Measurements from ENCODE around the gene IL22RA2.
A peak's percentile ranks its signal among the peaks of the same experiment; 100 is the strongest.
"Not testable (repeated sequence)": the region's sequence is repeated elsewhere in the genome, so short reads cannot be mapped to it uniquely, and the experiment has no call there.

The IL22RA2 gene

GRCh38 chr6:137119196-137120104 lies 54.0 kb downstream of the IL22RA2 start:
- no peak for DNase-seq

GRCh38 chr6:137117581-137117980 lies 55.9 kb downstream of the IL22RA2 start:
- no peak for DNase-seq

- no peak for DNase-seq
Observed at GRCh38 chr6:137116807-137117206, 56.6 kb downstream of the IL22RA2 start.

GRCh38 chr6:137115658-137116057 lies 57.8 kb downstream of the IL22RA2 start:
- no peak for DNase-seq

GRCh38 chr6:137112067-137112355 lies 61.4 kb downstream of the IL22RA2 start:
- DNase-seq, result no peak

- no peak for DNase-seq
Observed at GRCh38 chr6:137111296-137112066, 62.0 kb downstream of the IL22RA2 start.

GRCh38 chr6:137107767-137108105 lies 65.7 kb downstream of the IL22RA2 start:
- no peak for DNase-seq

GRCh38 chr6:137107047-137107766 lies 66.2 kb downstream of the IL22RA2 start:
- DNase-seq, result not testable (repeated sequence)

GRCh38 chr6:137106183-137106582 lies 67.3 kb downstream of the IL22RA2 start:
- DNase-seq, result no peak

GRCh38 chr6:137105375-137105774 lies 68.1 kb downstream of the IL22RA2 start:
- no peak for DNase-seq

GRCh38 chr6:137104926-137105325 lies 68.5 kb downstream of the IL22RA2 start:
- no peak for DNase-seq

- DNase-seq, result no peak
Observed at GRCh38 chr6:137102851-137103492, 70.5 kb downstream of the IL22RA2 start.

- DNase-seq, result no peak
Observed at GRCh38 chr6:137102050-137102848, 71.2 kb downstream of the IL22RA2 start.

- peak; percentile 99 for DNase-seq
Observed at GRCh38 chr6:137099689-137100403, 73.6 kb downstream of the IL22RA2 start.

- DNase-seq, result no peak
Observed at GRCh38 chr6:137097526-137097925, 75.9 kb downstream of the IL22RA2 start.

- no peak for DNase-seq
Observed at GRCh38 chr6:137097057-137097456, 76.4 kb downstream of the IL22RA2 start.

- DNase-seq, result no peak
Observed at GRCh38 chr6:137095651-137096238, 77.7 kb downstream of the IL22RA2 start.

GRCh38 chr6:137095093-137095492 lies 78.4 kb downstream of the IL22RA2 start:
- no peak for DNase-seq

GRCh38 chr6:137094411-137095008 lies 78.9 kb downstream of the IL22RA2 start:
- peak; percentile 37 for DNase-seq
